Stimulated activated effector memory CD8-positive, alpha-beta T cell treated with anti-CD3 and anti-CD28 coated beads, Interleukin-12 subunit alpha, Interleukin-12 subunit beta, amount 100 ng/mL, for 72 hours (primary cell): ENCODE data around the gene PCYT2.
A peak's percentile ranks its signal among the peaks of the same experiment; 100 is the strongest.

ENCODE experiments used
- ATAC-seq: fragments of 150-1000 bp; cut with Tn5 transposase; 2 replicates; pipeline ENCODE4 v1.10.0; 2021
- DNase-seq, 2 donors: peaks; one replicate each; pipeline ENCODE4 v3.0.0; 2021 to 2022; ENCODE audit warnings: low spot score in 2 of 2
- H3K27ac Mint-ChIP-seq: one replicate; pipeline ENCODE4 v1.8.0; 2022; ENCODE audit warnings: mild to moderate bottlenecking, mixed read lengths
- H3K36me3 Mint-ChIP-seq: one replicate; pipeline ENCODE4 v1.8.0; 2022; ENCODE audit warnings: mild to moderate bottlenecking, mixed read lengths
- H3K4me1 Mint-ChIP-seq: one replicate; pipeline ENCODE4 v1.8.0; 2022; ENCODE audit warnings: mixed read lengths
- H3K4me3 Mint-ChIP-seq: one replicate; pipeline ENCODE4 v1.8.0; 2022; ENCODE audit warnings: mild to moderate bottlenecking, mixed read lengths
- H3K9me3 Mint-ChIP-seq: one replicate; pipeline ENCODE4 v1.8.0; 2022; ENCODE audit warnings: mixed read lengths

The PCYT2 gene

GRCh38 chr17:81890447-81891302 is 20.5 kb downstream of the PCYT2 start:
- H3K4me1 Mint-ChIP-seq, result peaks cover 29% of the 10 kb centered on the region
- H3K27ac Mint-ChIP-seq, result peak overlapping the region; percentile 96
- no peaks in the 10 kb centered on the region for H3K9me3 Mint-ChIP-seq
- DNase-seq, result no peak
- ATAC-seq, result peak; percentile 3
- peak overlapping the region; percentile 82 for H3K4me3 Mint-ChIP-seq
- peaks cover 90% of the 10 kb centered on the region for H3K36me3 Mint-ChIP-seq

- Mint-ChIP-seq H3K27ac (peak overlapping the region; percentile 79), H3K4me3 (peak overlapping the region; percentile 82), H3K36me3 (peaks cover 90% of the 10 kb centered on the region), H3K4me1 (peaks cover 33% of the 10 kb centered on the region), H3K9me3 (no peaks in the 10 kb centered on the region)
- ATAC-seq (no peak), DNase-seq (no peak)
Measured at GRCh38 chr17:81889602-81890001, 21.6 kb downstream of the PCYT2 start.

- Mint-ChIP-seq H3K27ac (peak overlapping the region; percentile 79), H3K4me3 (peak overlapping the region; percentile 82), H3K36me3 (peaks cover 90% of the 10 kb centered on the region)
Measured at GRCh38 chr17:81888988-81889595, 22.1 kb downstream of the PCYT2 start.

GRCh38 chr17:81888105-81888987 is 22.9 kb downstream of the PCYT2 start:
- no peak for DNase-seq
- ATAC-seq, result no peak
- Mint-ChIP-seq H3K4me1 (peaks cover 33% of the 10 kb centered on the region), H3K27ac (peak overlapping the region; percentile 79), H3K36me3 (peaks cover 90% of the 10 kb centered on the region), H3K4me3 (peak overlapping the region; percentile 82), H3K9me3 (no peaks in the 10 kb centered on the region)

More at GRCh38 chr17:81888988-81889595, 22.1 kb downstream of the PCYT2 start:
- peaks cover 33% of the 10 kb centered on the region for H3K4me1 Mint-ChIP-seq
- no peak for DNase-seq
- no peak for ATAC-seq
- H3K9me3 Mint-ChIP-seq, result no peaks in the 10 kb centered on the region

GRCh38 chr17:81885869-81886548 is 25.2 kb downstream of the PCYT2 start:
- peak overlapping the region; percentile 73 for H3K27ac Mint-ChIP-seq
- H3K36me3 Mint-ChIP-seq, result peaks cover 100% of the 10 kb centered on the region
- no peak overlapping the region for H3K4me3 Mint-ChIP-seq
- peak; percentile 9 for ATAC-seq
- DNase-seq, result no peak
- H3K9me3 Mint-ChIP-seq, result no peaks in the 10 kb centered on the region
- peaks cover 29% of the 10 kb centered on the region for H3K4me1 Mint-ChIP-seq

- H3K4me1 Mint-ChIP-seq, result peaks cover 29% of the 10 kb centered on the region
- no peaks in the 10 kb centered on the region for H3K9me3 Mint-ChIP-seq
- ATAC-seq (peak; percentile 33), DNase-seq (no peak)
- H3K27ac Mint-ChIP-seq, result peak overlapping the region; percentile 73
- H3K4me3 Mint-ChIP-seq, result no peak overlapping the region
- H3K36me3 Mint-ChIP-seq, result peaks cover 100% of the 10 kb centered on the region
Measured at GRCh38 chr17:81885454-81885853, 25.7 kb downstream of the PCYT2 start.

- H3K4me3 Mint-ChIP-seq, result no peak overlapping the region
- no peak overlapping the region for H3K27ac Mint-ChIP-seq
- peaks cover 29% of the 10 kb centered on the region for H3K4me1 Mint-ChIP-seq
- no peaks in the 10 kb centered on the region for H3K9me3 Mint-ChIP-seq
- H3K36me3 Mint-ChIP-seq, result peaks cover 100% of the 10 kb centered on the region
- DNase-seq, result no peak
- no peak for ATAC-seq
Measured at GRCh38 chr17:81884968-81885367, 26.2 kb downstream of the PCYT2 start.

- H3K36me3 Mint-ChIP-seq, result peaks cover 100% of the 10 kb centered on the region
Measured at GRCh38 chr17:81884520-81884919, 26.7 kb downstream of the PCYT2 start.

GRCh38 chr17:81879121-81879520 is 32.1 kb downstream of the PCYT2 start:
- H3K4me3 Mint-ChIP-seq, result no peak overlapping the region
- no peak for ATAC-seq
- H3K9me3 Mint-ChIP-seq, result no peaks in the 10 kb centered on the region

More at GRCh38 chr17:81884520-81884919, 26.7 kb downstream of the PCYT2 start:
- H3K4me1 Mint-ChIP-seq, result peaks cover 29% of the 10 kb centered on the region
- no peak overlapping the region for H3K4me3 Mint-ChIP-seq
- no peaks in the 10 kb centered on the region for H3K9me3 Mint-ChIP-seq
- H3K27ac Mint-ChIP-seq, result no peak overlapping the region
- ATAC-seq, result peak; percentile 34
- no peak for DNase-seq

GRCh38 chr17:81878294-81878693 is 32.9 kb downstream of the PCYT2 start:
- Mint-ChIP-seq H3K4me1 (peaks cover under 1% of the 10 kb centered on the region), H3K36me3 (peaks cover 68% of the 10 kb centered on the region), H3K27ac (no peak overlapping the region), H3K4me3 (no peak overlapping the region), H3K9me3 (no peaks in the 10 kb centered on the region)
- DNase-seq (no peak), ATAC-seq (no peak)

More at GRCh38 chr17:81879121-81879520, 32.1 kb downstream of the PCYT2 start:
- Mint-ChIP-seq H3K4me1 (no peaks in the 10 kb centered on the region), H3K27ac (no peak overlapping the region), H3K36me3 (peaks cover 75% of the 10 kb centered on the region)
- no peak for DNase-seq

- Mint-ChIP-seq H3K36me3 (peaks cover 68% of the 10 kb centered on the region), H3K27ac (peak overlapping the region; percentile 72), H3K9me3 (no peaks in the 10 kb centered on the region), H3K4me1 (peaks cover 8% of the 10 kb centered on the region), H3K4me3 (no peak overlapping the region)
- ATAC-seq (no peak), DNase-seq (no peak)
Measured at GRCh38 chr17:81877569-81877968, 33.6 kb downstream of the PCYT2 start.

GRCh38 chr17:81871387-81872230 is 39.6 kb downstream of the PCYT2 start:
- Mint-ChIP-seq H3K4me3 (peak overlapping the region; percentile 84), H3K4me1 (peaks cover 47% of the 10 kb centered on the region), H3K36me3 (peaks cover 65% of the 10 kb centered on the region), H3K9me3 (no peaks in the 10 kb centered on the region), H3K27ac (peak overlapping the region; percentile 93)
- DNase-seq (peak; percentile 96 to 97), ATAC-seq (peak; percentile 5)

- Mint-ChIP-seq H3K9me3 (no peaks in the 10 kb centered on the region), H3K36me3 (peaks cover 71% of the 10 kb centered on the region), H3K4me1 (peaks cover 50% of the 10 kb centered on the region), H3K27ac (peak within 1 kb of the TSS; percentile 96), H3K4me3 (peak within 1 kb of the TSS; percentile 84)
- peak; percentile 76 for ATAC-seq
- DNase-seq, result peak in 1 of 2 donors; percentile 60
Measured at GRCh38 chr17:81870981-81871386, 40.2 kb downstream of the PCYT2 start, which contains the start of gene ARHGDIA. TSS of gene ARHGDIA (minus strand) at chr17:81871337. CDS start at chr17:81869930, 1,407 bp downstream.
